Parathyroid adenoma (tissue), 2 donors: ENCODE data around the gene TMEM53.

Experiments
- H2AFZ ChIP-seq: fragments of 300-600 bp; sonication (generic); one replicate; pipeline ENCODE4 v1.7.0; 2017; ENCODE audit warnings: antibody characterized with exemption, mild to moderate bottlenecking
- H3K27ac ChIP-seq: fragments of 300-600 bp; sonication (generic); one replicate; pipeline ENCODE4 v1.7.0; 2017
- H3K27me3 ChIP-seq: fragments of 300-600 bp; sonication (generic); one replicate; pipeline ENCODE4 v1.7.0; 2017; ENCODE audit warnings: low read length; ENCODE audit not compliant: control insufficient read depth, insufficient read depth
- H3K36me3 ChIP-seq: fragments of 300-600 bp; sonication (generic); one replicate; pipeline ENCODE4 v1.7.0; 2017; ENCODE audit warnings: low read length; ENCODE audit not compliant: control insufficient read depth, insufficient read depth
- H3K4me1 ChIP-seq: fragments of 300-600 bp; sonication (generic); one replicate; pipeline ENCODE4 v1.7.0; 2017; ENCODE audit warnings: control low read depth
- H3K4me2 ChIP-seq: fragments of 300-600 bp; sonication (generic); one replicate; pipeline ENCODE4 v1.7.0; 2017; ENCODE audit warnings: low read length
- H3K4me3 ChIP-seq: fragments of 300-600 bp; sonication (generic); one replicate; pipeline ENCODE4 v1.7.0; 2017; ENCODE audit warnings: low read depth, low read length
- H3K79me2 ChIP-seq: fragments of 300-600 bp; sonication (generic); one replicate; pipeline ENCODE4 v1.7.0; 2017; ENCODE audit warnings: control low read depth
- H3K9ac ChIP-seq: fragments of 300-600 bp; sonication (generic); one replicate; pipeline ENCODE4 v1.7.0; 2017; ENCODE audit warnings: mild to moderate bottlenecking
- H3K9me3 ChIP-seq: fragments of 300-600 bp; sonication (generic); one replicate; pipeline ENCODE4 v1.7.0; 2017; ENCODE audit warnings: low read length; ENCODE audit not compliant: control insufficient read depth
- TF ChIP-seq, protein P1 (sequence below): fragments of 300-600 bp; sonication (generic); IDR thresholded peaks from one replicate; pipeline ENCODE4 v1.7.0; 2017; ENCODE audit warnings: antibody characterized with exemption, mild to moderate bottlenecking
- donor health status: primary hyperparathyroidism.

The TMEM53 gene

DNA sequence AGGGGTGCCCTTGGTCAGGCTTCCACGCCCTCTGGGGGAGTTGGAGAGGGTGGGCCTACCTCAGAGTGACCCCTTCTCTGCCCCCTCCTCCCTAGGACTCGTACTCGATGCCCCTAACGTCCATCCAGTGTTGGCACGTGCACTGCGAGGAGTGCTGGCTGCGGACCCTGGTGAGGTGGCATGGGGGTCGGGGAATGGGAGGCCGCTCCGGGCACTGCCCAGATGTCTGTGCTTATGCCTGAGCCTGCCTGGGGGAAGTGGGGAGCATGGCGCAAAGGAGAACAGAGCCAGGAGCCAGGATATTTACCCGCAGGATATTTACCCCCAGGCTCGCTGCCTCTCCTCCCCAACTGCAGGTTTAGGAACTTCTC, 24.5 kb downstream of the TMEM53 start:
- Histone ChIP-seq H3K79me2 (no peaks in the 10 kb centered on the region), H3K4me1 (no peaks in the 10 kb centered on the region), H3K4me2 (no peak overlapping the region), H2AFZ (no peak overlapping the region), H3K36me3 (no peaks in the 10 kb centered on the region), H3K4me3 (no peak overlapping the region), H3K9ac (no peak overlapping the region), H3K27ac (no peak overlapping the region), H3K27me3 (no peaks in the 10 kb centered on the region), H3K9me3 (no peaks in the 10 kb centered on the region)
- TF ChIP-seq, protein P1, sequence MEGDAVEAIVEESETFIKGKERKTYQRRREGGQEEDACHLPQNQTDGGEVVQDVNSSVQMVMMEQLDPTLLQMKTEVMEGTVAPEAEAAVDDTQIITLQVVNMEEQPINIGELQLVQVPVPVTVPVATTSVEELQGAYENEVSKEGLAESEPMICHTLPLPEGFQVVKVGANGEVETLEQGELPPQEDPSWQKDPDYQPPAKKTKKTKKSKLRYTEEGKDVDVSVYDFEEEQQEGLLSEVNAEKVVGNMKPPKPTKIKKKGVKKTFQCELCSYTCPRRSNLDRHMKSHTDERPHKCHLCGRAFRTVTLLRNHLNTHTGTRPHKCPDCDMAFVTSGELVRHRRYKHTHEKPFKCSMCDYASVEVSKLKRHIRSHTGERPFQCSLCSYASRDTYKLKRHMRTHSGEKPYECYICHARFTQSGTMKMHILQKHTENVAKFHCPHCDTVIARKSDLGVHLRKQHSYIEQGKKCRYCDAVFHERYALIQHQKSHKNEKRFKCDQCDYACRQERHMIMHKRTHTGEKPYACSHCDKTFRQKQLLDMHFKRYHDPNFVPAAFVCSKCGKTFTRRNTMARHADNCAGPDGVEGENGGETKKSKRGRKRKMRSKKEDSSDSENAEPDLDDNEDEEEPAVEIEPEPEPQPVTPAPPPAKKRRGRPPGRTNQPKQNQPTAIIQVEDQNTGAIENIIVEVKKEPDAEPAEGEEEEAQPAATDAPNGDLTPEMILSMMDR, result no peak

DNA sequence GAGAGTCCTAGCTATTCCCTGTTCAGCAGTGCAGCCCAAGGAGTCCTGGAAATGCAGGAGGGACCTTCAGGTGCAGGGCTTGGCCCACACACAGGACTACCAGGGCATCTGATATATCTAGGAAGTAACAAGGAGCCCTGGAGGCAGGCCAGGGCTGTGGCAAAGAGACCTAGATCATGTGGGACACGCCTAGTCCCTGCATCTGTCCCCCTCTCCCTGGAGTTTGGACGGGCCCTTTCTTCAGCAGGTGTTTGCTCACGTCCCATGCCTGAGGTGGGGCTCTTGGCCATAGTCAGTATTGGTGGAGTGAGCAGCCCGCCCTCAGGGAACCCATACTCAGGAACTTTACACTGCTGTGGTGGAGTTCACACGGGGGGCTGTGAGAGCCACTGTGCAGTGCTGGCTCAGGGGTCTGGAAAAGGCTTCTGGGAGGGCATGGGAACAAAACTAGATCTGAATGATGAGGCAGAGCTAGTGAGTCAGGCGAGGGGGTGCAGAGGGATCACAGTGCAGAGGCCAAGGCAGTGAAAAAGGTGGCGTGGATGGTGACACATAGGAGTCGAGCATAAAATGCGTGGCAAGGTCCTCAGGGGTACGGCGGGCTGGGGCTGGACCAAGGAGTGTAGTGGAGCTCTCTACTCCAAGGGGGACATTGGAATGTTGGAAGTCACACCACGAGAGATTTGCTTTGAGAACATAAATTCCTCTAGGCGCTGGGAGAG, 25.6 kb downstream of the TMEM53 start:
- TF ChIP-seq, protein P1, result no peak
- Histone ChIP-seq H3K79me2 (no peaks in the 10 kb centered on the region), H3K4me1 (no peaks in the 10 kb centered on the region), H3K4me2 (no peak overlapping the region), H2AFZ (no peak overlapping the region), H3K27me3 (no peaks in the 10 kb centered on the region), H3K9ac (no peak overlapping the region), H3K27ac (no peak overlapping the region), H3K4me3 (no peak overlapping the region), H3K9me3 (no peaks in the 10 kb centered on the region), H3K36me3 (no peaks in the 10 kb centered on the region)

GRCh38 chr1:44647896-44648295, 26.4 kb downstream of the TMEM53 start:
- Histone ChIP-seq H3K4me1 (no peaks in the 10 kb centered on the region), H2AFZ (no peak overlapping the region), H3K9me3 (no peaks in the 10 kb centered on the region), H3K27me3 (no peaks in the 10 kb centered on the region), H3K4me2 (no peak overlapping the region), H3K27ac (no peak overlapping the region), H3K4me3 (no peak overlapping the region), H3K36me3 (no peaks in the 10 kb centered on the region), H3K79me2 (no peaks in the 10 kb centered on the region), H3K9ac (no peak overlapping the region)
- TF ChIP-seq, protein P1, result no peak

- TF ChIP-seq, protein P1, result no peak
- Histone ChIP-seq H3K27me3 (no peaks in the 10 kb centered on the region), H3K4me3 (no peak overlapping the region), H3K36me3 (no peaks in the 10 kb centered on the region), H3K79me2 (no peaks in the 10 kb centered on the region), H3K4me2 (no peak overlapping the region), H2AFZ (no peak overlapping the region), H3K9me3 (no peaks in the 10 kb centered on the region), H3K27ac (no peak overlapping the region), H3K9ac (no peak overlapping the region), H3K4me1 (no peaks in the 10 kb centered on the region)
These were observed 27.8 kb downstream of the TMEM53 start for GRCh38 chr1:44646261-44647110.
